Measurements from ENCODE around the gene SLC22A23.

GRCh38 chr6:3456898-3457709 lies at the start of gene SLC22A23:
- TF ChIP-seq, protein P1, sequence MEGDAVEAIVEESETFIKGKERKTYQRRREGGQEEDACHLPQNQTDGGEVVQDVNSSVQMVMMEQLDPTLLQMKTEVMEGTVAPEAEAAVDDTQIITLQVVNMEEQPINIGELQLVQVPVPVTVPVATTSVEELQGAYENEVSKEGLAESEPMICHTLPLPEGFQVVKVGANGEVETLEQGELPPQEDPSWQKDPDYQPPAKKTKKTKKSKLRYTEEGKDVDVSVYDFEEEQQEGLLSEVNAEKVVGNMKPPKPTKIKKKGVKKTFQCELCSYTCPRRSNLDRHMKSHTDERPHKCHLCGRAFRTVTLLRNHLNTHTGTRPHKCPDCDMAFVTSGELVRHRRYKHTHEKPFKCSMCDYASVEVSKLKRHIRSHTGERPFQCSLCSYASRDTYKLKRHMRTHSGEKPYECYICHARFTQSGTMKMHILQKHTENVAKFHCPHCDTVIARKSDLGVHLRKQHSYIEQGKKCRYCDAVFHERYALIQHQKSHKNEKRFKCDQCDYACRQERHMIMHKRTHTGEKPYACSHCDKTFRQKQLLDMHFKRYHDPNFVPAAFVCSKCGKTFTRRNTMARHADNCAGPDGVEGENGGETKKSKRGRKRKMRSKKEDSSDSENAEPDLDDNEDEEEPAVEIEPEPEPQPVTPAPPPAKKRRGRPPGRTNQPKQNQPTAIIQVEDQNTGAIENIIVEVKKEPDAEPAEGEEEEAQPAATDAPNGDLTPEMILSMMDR (IDR thresholded peaks at IDR 0.05; ENCODE audit: low read depth, low read length, poor library complexity, severe bottlenecking) = peak; percentile 36
- TF ChIP-seq EZH2phosphoT487 (IDR thresholded peaks at IDR 0.05; ENCODE audit: borderline replicate concordance, low read length) = no peak; the same call in 1 of the 2 replicates

All from DOHH2 (cell line).